GM23248 (cell line): ENCODE measurements around the gene DDA1.

ENCODE experiments used
- EZH2 ChIP-seq: fragments of 200-600 bp; sonication (generic); IDR thresholded peaks from 2 replicates; pipeline ENCODE4 v1.6.1; 2018; ENCODE audit warnings: antibody characterized with exemption, mild to moderate bottlenecking; ENCODE audit not compliant: insufficient read depth, poor library complexity, severe bottlenecking
- EZH2phosphoT487 ChIP-seq: fragments of 200-600 bp; sonication (generic); IDR thresholded peaks from 2 replicates; pipeline ENCODE4 v1.6.1; 2018; ENCODE audit warnings: antibody characterized with exemption, moderate library complexity, mild to moderate bottlenecking, low read depth; ENCODE audit not compliant: insufficient read depth

- TF ChIP-seq EZH2 = no peak
- no peak for TF ChIP-seq EZH2phosphoT487
These were observed 31.0 kb downstream of the DDA1 start for GRCh38 chr19:17340302-17340870.
